ENCODE results near the gene SLCO4C1. TPM values are rescaled to one million over a fixed set of nuclear protein-coding genes. Genes with fewer than 3 reads are reported as not detected.

The SLCO4C1 gene
- total RNA-seq, 1 experiment from 2014 or later = 4.8 TPM

GRCh38 chr5:102278231-102278630 is 17.9 kb downstream of the SLCO4C1 start:
- H3K4me3 Mint-ChIP-seq = no peak overlapping the region
- Histone ChIP-seq H2BK5ac (ENCODE audit: insufficient read length, low read length) (no peak overlapping the region), H3K79me1 (ENCODE audit: insufficient read depth, low read depth, low read length, poor library complexity, severe bottlenecking) (no peaks in the 10 kb centered on the region), H2BK12ac (ENCODE audit: insufficient read length, low read depth, low read length) (no peak overlapping the region), H3K56ac (ENCODE audit: insufficient read length, low read depth, low read length) (no peak overlapping the region), H3K14ac (ENCODE audit: insufficient read depth, low read length) (no peak overlapping the region), H3T11ph (ENCODE audit: low read length) (no peak overlapping the region), H3K18ac (ENCODE audit: insufficient read length, low read depth, low read length) (no peak overlapping the region), H3K23me2 (ENCODE audit: insufficient read length, low read depth, low read length, poor library complexity, severe bottlenecking) (no peaks in the 10 kb centered on the region), H2BK20ac (ENCODE audit: low read depth, low read length, poor library complexity, severe bottlenecking) (no peak overlapping the region), H4K20me1 (ENCODE audit: control insufficient read depth, insufficient read depth, insufficient read length) (no peaks in the 10 kb centered on the region), H4K5ac (ENCODE audit: insufficient read length, low read depth, low read length) (no peak overlapping the region), H3K4me2 (ENCODE audit: insufficient read depth, insufficient read length, low read length) (no peak overlapping the region), H3K23ac (ENCODE audit: insufficient read length, low read depth, low read length) (no peak overlapping the region), H3K9ac (ENCODE audit: extremely low read depth, insufficient read length, low read length) (no peak overlapping the region), H2AFZ (ENCODE audit: low read length) (no peak overlapping the region), H2AK5ac (ENCODE audit: insufficient read length, low read length) (no peak overlapping the region), H3K79me2 (ENCODE audit: insufficient read depth, low read length) (no peaks in the 10 kb centered on the region), H2BK120ac (ENCODE audit: low read depth, low read length, poor library complexity, severe bottlenecking) (no peak overlapping the region), H3K27ac (ENCODE audit: insufficient read length, low read depth, low read length) (no peak overlapping the region), H3K4me1 (ENCODE audit: insufficient read depth, low read length) (no peaks in the 10 kb centered on the region), H3K4ac (ENCODE audit: low read depth, low read length) (no peak overlapping the region), H4K8ac (replicated peaks; ENCODE audit: insufficient read length, low read depth, low read length) (no peak overlapping the region), H3K9me3 (ENCODE audit: control insufficient read depth, low read depth, low read length) (no peaks in the 10 kb centered on the region), H2BK15ac (ENCODE audit: low read depth, low read length) (no peak overlapping the region), H3K27me3 (ENCODE audit: insufficient read depth, low read length) (no peaks in the 10 kb centered on the region), H4K91ac (ENCODE audit: insufficient read length, low read depth, low read length) (no peak overlapping the region)
- no peak for DNase-seq
- TF ChIP-seq CTCF (conservative IDR thresholded peaks at IDR 0.05) = no peak
- H3K36me3 Mint-ChIP-seq (ENCODE audit: insufficient read depth in 1 of 3, low read depth in 3 of 3) = no peaks in the 10 kb centered on the region
- H3K4me1 Mint-ChIP-seq = no peaks in the 10 kb centered on the region
- H3K27me3 Mint-ChIP-seq (ENCODE audit: low read depth) = no peaks in the 10 kb centered on the region
- WGBS (ENCODE audit: extremely low coverage, insufficient read length, low lambda C conversion rate) = no CpG with 5 or more reads among the region's 2 CpGs
- no peaks in the 10 kb centered on the region for H3K9me3 Mint-ChIP-seq
- no peak overlapping the region for H3K27ac Mint-ChIP-seq
